HL-60/S4 treated with phorbol 12-myristate 13-acetate at 8.2 ng/mL for 4 days and 3 days (cell line): ENCODE data around the gene KCNAB1.
"Not testable (repeated sequence)": the region's sequence is repeated elsewhere in the genome, so short reads cannot be mapped to it uniquely, and the experiment has no call there.

ENCODE experiments used
- in situ Hi-C: fragments of 300-500 bp; cut with MboI; formaldehyde crosslinking; loops from 2 replicates; pipeline ENCODE4 v1.15.0; 2022; ENCODE audit warnings: low sequenced_read_pairs

KCNAB1 gene

GRCh38 chr3:156171281-156172267 is 51.2 kb downstream of the KCNAB1 start:
- in situ Hi-C loops, result loop anchor here (25.0 kb wide), 1 partner anchor 341 kb away; no protein-coding TSS in a partner anchor

- in situ Hi-C loops, result loop anchor here (25.0 kb wide), 1 partner anchor 340 kb away; no protein-coding TSS in a partner anchor
Measured at GRCh38 chr3:156172536-156172935, 52.2 kb downstream of the KCNAB1 start.

- in situ Hi-C loops, result loop anchor here (25.0 kb wide), 1 partner anchor 338 kb away; no protein-coding TSS in a partner anchor
Measured at GRCh38 chr3:156174229-156174847, 54.0 kb downstream of the KCNAB1 start.

DNA sequence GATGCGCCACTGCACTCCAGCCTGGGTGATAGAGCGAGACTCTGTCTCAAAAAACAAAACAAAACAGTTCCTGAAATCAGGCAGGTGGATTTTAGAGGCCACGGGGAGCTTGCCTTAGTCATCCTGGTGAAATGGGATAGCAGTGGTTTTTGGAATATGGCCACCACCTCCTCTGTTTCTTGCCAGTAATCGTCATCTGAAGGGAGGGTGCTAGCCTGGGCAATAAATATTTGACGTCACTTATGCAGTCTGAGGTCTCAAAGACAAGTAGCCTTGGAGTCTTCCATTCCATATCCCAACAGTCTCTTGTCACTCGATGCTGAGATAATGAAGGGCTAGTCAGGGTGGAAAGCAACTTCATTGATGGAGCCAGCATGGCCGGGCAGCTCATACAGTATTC is 55.2 kb downstream of the KCNAB1 start:
- in situ Hi-C loops, result no loop called here

GRCh38 chr3:156176048-156176447 is 55.7 kb downstream of the KCNAB1 start:
- in situ Hi-C loops, result no loop called here

GRCh38 chr3:156176629-156177210 is 56.3 kb downstream of the KCNAB1 start:
- in situ Hi-C loops, result no loop called here

DNA sequence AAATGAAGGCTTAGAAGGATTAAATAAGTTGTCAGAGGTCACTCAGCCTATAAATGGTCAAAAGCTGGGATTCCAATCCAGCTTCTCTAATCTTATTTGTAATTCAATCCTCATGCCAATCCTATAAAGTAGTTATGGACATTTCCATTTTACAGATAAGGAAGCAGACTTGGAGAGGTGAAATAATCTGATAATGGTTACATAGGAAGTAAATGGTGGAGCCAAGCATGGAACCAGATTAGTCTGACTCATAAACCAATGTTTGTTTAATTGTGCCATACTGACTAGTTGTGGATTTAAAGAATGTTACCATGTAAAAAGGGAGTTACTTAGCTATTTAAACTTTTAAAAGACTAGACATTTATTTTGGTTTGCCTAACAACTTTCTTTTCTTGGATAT is 59.7 kb downstream of the KCNAB1 start:
- in situ Hi-C loops, result no loop called here

GRCh38 chr3:156181509-156181908 is 61.1 kb downstream of the KCNAB1 start:
- in situ Hi-C loops, result no loop called here

- in situ Hi-C loops, result no loop called here
Measured at GRCh38 chr3:156183396-156183795, 63.0 kb downstream of the KCNAB1 start.

GRCh38 chr3:156184156-156184555 is 63.8 kb downstream of the KCNAB1 start:
- in situ Hi-C loops, result no loop called here

GRCh38 chr3:156187146-156187769 is 66.9 kb downstream of the KCNAB1 start:
- in situ Hi-C loops, result no loop called here

DNA sequence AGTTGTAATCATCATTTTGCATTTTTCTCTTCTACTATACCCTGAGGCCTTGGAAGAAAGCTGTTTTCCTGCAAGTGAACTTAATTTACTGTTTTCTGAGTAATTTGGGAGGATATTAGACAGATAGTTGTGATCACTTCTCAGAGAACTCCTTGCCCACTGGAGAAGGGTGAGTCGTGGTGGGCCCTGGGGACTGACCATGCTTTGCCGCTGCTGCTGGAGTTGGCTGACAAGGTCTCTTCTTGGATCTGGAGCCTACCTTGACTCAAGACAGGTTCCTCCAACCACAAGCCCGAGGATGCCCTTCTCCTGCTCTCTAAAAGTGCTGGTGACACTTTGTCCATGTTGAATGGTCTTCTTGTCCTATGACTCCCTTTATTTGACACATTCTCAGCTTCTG is 68.4 kb downstream of the KCNAB1 start:
- in situ Hi-C loops, result no loop called here

GRCh38 chr3:156189927-156190326 is 69.5 kb downstream of the KCNAB1 start:
- in situ Hi-C loops, result no loop called here

DNA sequence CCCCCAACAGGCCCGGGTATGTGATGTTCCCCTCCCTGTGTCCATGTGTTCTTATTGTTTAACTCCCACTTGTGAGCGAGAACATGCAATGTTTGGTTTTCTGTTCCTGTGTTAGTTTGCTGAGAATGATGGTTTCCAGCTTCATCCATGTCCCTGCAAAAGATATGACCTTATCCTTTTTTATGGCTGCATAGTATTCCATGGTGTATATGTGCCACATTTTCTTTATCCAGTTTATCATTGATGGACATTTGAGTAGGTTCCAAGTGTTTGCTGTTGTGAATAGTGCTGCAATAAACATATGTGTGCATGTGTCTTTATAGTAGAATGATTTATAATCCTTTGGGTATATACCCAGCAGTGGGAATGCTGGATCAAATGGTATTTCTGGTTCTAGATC is 74.6 kb downstream of the KCNAB1 start:
- in situ Hi-C loops, result not testable (repeated sequence)

- in situ Hi-C loops, result not testable (repeated sequence)
Measured at GRCh38 chr3:156197152-156197551, 76.8 kb downstream of the KCNAB1 start.

- in situ Hi-C loops, result no loop called here
Measured at GRCh38 chr3:156201411-156202405, 81.3 kb downstream of the KCNAB1 start.

GRCh38 chr3:156206157-156206556 is 85.8 kb downstream of the KCNAB1 start:
- in situ Hi-C loops, result no loop called here

- in situ Hi-C loops, result no loop called here
Measured at GRCh38 chr3:156207802-156208685, 87.7 kb downstream of the KCNAB1 start.
